HG03196 (cell line): Measurements from ENCODE around the gene BORCS5.

Experiments
- ATAC-seq: cut with Tn5 transposase; IDR thresholded peaks from one replicate; pipeline ENCODE4 v1.9.1; 2021; ENCODE audit not compliant: unreplicated experiment

BORCS5 gene

GRCh38 chr12:12510551-12510950 lies 153.7 kb downstream of the BORCS5 start:
- no peak for ATAC-seq

- no peak for ATAC-seq
Observed at GRCh38 chr12:12511021-12511783, 154.3 kb downstream of the BORCS5 start.

- no peak for ATAC-seq
Observed at GRCh38 chr12:12511895-12512711, 155.2 kb downstream of the BORCS5 start.

- ATAC-seq, result no peak
Observed at GRCh38 chr12:12513416-12514006, 156.6 kb downstream of the BORCS5 start.

GRCh38 chr12:12518464-12518845 lies 161.6 kb downstream of the BORCS5 start:
- no peak for ATAC-seq

GRCh38 chr12:12518919-12519318 lies 162.0 kb downstream of the BORCS5 start:
- no peak for ATAC-seq
